Mesenchymal stem cell (in vitro differentiated cells and primary cell): ENCODE data around the gene PRKG2.

Source experiments
- DNase-seq: peaks from one replicate; pipeline ENCODE4 v3.0.0-alpha.2; 2013
- H2AFZ ChIP-seq: one replicate; pipeline ENCODE4 v1.6.1; 2013; ENCODE audit warnings: low read depth, mild to moderate bottlenecking, control low read depth, inconsistent platforms, low read length, moderate library complexity
- H2AK5ac ChIP-seq: 2 replicates; pipeline ENCODE4 v1.6.1; 2013; ENCODE audit warnings: low read length, moderate library complexity, mild to moderate bottlenecking, inconsistent platforms; ENCODE audit not compliant: severe bottlenecking
- H2BK120ac ChIP-seq: one replicate; pipeline ENCODE4 v1.6.1; 2013; ENCODE audit warnings: low read depth, mild to moderate bottlenecking, inconsistent platforms, low read length, moderate library complexity
- H2BK12ac ChIP-seq, 2 experiments: one replicate each; pipeline ENCODE4 v1.6.1; 2013; ENCODE audit warnings: inconsistent platforms in 2 of 2, low read length in 2 of 2, mild to moderate bottlenecking in 2 of 2, moderate library complexity in 2 of 2, control low read depth in 1 of 2
- H2BK15ac ChIP-seq: one replicate; pipeline ENCODE4 v1.6.1; 2013; ENCODE audit warnings: mild to moderate bottlenecking, low read depth, inconsistent platforms; ENCODE audit not compliant: poor library complexity, severe bottlenecking
- H2BK5ac ChIP-seq: 2 replicates; pipeline ENCODE4 v1.6.1; 2013; ENCODE audit warnings: low read depth, mild to moderate bottlenecking, low read length, control low read depth, inconsistent platforms; ENCODE audit not compliant: poor library complexity, severe bottlenecking
- H3K14ac ChIP-seq, 2 experiments: one replicate each; pipeline ENCODE4 v1.6.1; 2013; ENCODE audit warnings: inconsistent platforms in 2 of 2, low read length in 2 of 2, control low read depth in 1 of 2, mild to moderate bottlenecking in 1 of 2, moderate library complexity in 1 of 2
- H3K18ac ChIP-seq, 2 experiments: one replicate each; pipeline ENCODE4 v1.6.1; 2013; ENCODE audit warnings: inconsistent platforms in 2 of 2, low read length in 2 of 2, control low read depth in 1 of 2, low read depth in 1 of 2, mild to moderate bottlenecking in 1 of 2
- H3K23ac ChIP-seq, 2 experiments: one replicate each; pipeline ENCODE4 v1.6.1; 2013; ENCODE audit warnings: inconsistent platforms in 2 of 2, low read length in 2 of 2, mild to moderate bottlenecking in 2 of 2, moderate library complexity in 2 of 2, control low read depth in 1 of 2
- H3K27ac ChIP-seq: 2 replicates; pipeline ENCODE4 v1.5.1; 2013; ENCODE audit warnings: mild to moderate bottlenecking, moderate library complexity, low read length, control low read depth, inconsistent platforms; ENCODE audit not compliant: poor library complexity, severe bottlenecking
- H3K27me3 ChIP-seq, 2 experiments: 2 replicates each; pipeline versions ENCODE4 v1.6.1 to v1.7.0; 2013; ENCODE audit warnings: low read length in 2 of 2, mild to moderate bottlenecking in 2 of 2, moderate library complexity in 2 of 2, control low read depth in 1 of 2, inconsistent platforms in 1 of 2; ENCODE audit not compliant: control insufficient read depth in 1 of 2, insufficient read depth in 1 of 2
- H3K36me3 ChIP-seq, 2 experiments: 2 replicates each; pipeline versions ENCODE4 v1.6.1 to v1.7.0; 2013; ENCODE audit warnings: low read length in 2 of 2, control low read depth in 1 of 2, inconsistent platforms in 1 of 2, low read depth in 1 of 2, mild to moderate bottlenecking in 1 of 2; ENCODE audit not compliant: insufficient read depth in 2 of 2, control insufficient read depth in 1 of 2
- H3K4ac ChIP-seq, 2 experiments: one replicate each; pipeline ENCODE4 v1.6.1; 2013; ENCODE audit warnings: inconsistent platforms in 2 of 2, low read length in 2 of 2, mild to moderate bottlenecking in 2 of 2, moderate library complexity in 2 of 2, control low read depth in 1 of 2, low read depth in 1 of 2
- H3K4me1 ChIP-seq: 2 replicates; pipeline ENCODE4 v1.6.1; 2013; ENCODE audit warnings: low read depth, low read length, control low read depth; ENCODE audit not compliant: control insufficient read depth, insufficient read depth
- H3K4me2 ChIP-seq: 2 replicates; pipeline ENCODE4 v1.6.1; 2013; ENCODE audit warnings: low read length, mild to moderate bottlenecking, inconsistent platforms; ENCODE audit not compliant: poor library complexity, severe bottlenecking
- H3K4me3 ChIP-seq, 2 experiments: 2 replicates each; pipeline versions ENCODE4 v1.5.1 to v1.7.0; 2013; ENCODE audit warnings: low read length in 2 of 2, mild to moderate bottlenecking in 2 of 2, control low read depth in 1 of 2, low read depth in 1 of 2; ENCODE audit not compliant: insufficient read depth in 1 of 2
- H3K79me1 ChIP-seq: replicated peaks from 2 replicates; pipeline ENCODE4 v1.6.1; 2013; ENCODE audit warnings: mild to moderate bottlenecking, control low read depth, low read length, inconsistent platforms; ENCODE audit not compliant: poor library complexity, severe bottlenecking
- H3K9ac ChIP-seq: 2 replicates; pipeline ENCODE4 v1.7.0; 2013; ENCODE audit warnings: mild to moderate bottlenecking, low read length, moderate library complexity
- H3K9me3 ChIP-seq: 2 replicates; pipeline ENCODE4 v1.7.0; 2013; ENCODE audit warnings: mild to moderate bottlenecking, low read length; ENCODE audit not compliant: control insufficient read depth
- H4K8ac ChIP-seq: one replicate; pipeline ENCODE4 v1.6.1; 2013; ENCODE audit warnings: inconsistent platforms, mild to moderate bottlenecking, low read length, moderate library complexity
- H4K91ac ChIP-seq: one replicate; pipeline ENCODE4 v1.6.1; 2013; ENCODE audit warnings: mild to moderate bottlenecking, low read length, inconsistent platforms
- WGBS: methylation state at CpG from one replicate; pipeline ENCODE4 v1.1.7; 2013; ENCODE audit warnings: mixed read lengths; 5-methylcytosine and 5-hydroxymethylcytosine counted together

Gene PRKG2

GRCh38 chr4:81166458-81167160 is 48.4 kb downstream of the PRKG2 start:
- 75% methylated on average over 4 of the region's 5 CpGs for WGBS
- H3K18ac ChIP-seq = no peak overlapping the region
- H4K91ac ChIP-seq = no peak overlapping the region
- no peaks in the 10 kb centered on the region for H3K27me3 ChIP-seq
- no peak overlapping the region for H4K8ac ChIP-seq
- peaks cover 3% of the 10 kb centered on the region for H3K4me1 ChIP-seq
- H2BK120ac ChIP-seq = no peak overlapping the region
- no peak overlapping the region for H3K23ac ChIP-seq
- H3K36me3 ChIP-seq = peaks cover 0 to 35% of the 10 kb centered on the region in 2 experiments
- H3K27ac ChIP-seq = no peak overlapping the region
- H3K14ac ChIP-seq = no peak overlapping the region
- H3K4ac ChIP-seq = no peak overlapping the region
- no peak overlapping the region for H3K4me2 ChIP-seq
- DNase-seq = no peak
- peak overlapping the region; percentile 38 for H3K9ac ChIP-seq
- H2BK5ac ChIP-seq = no peak overlapping the region
- no peak overlapping the region for H2AK5ac ChIP-seq
- no peak overlapping the region for H2BK15ac ChIP-seq
- H3K9me3 ChIP-seq = no peaks in the 10 kb centered on the region
- H2BK12ac ChIP-seq = no peak overlapping the region
- no peak overlapping the region for H2AFZ ChIP-seq
- no peaks in the 10 kb centered on the region for H3K79me1 ChIP-seq
- H3K4me3 ChIP-seq = no peak overlapping the region

GRCh38 chr4:81165861-81166430 is 49.1 kb downstream of the PRKG2 start:
- H4K91ac ChIP-seq = no peak overlapping the region
- 33% methylated on average over 1 of the region's 1 CpG for WGBS
- H2BK12ac ChIP-seq = no peak overlapping the region
- H3K4ac ChIP-seq = no peak overlapping the region
- H3K23ac ChIP-seq = no peak overlapping the region
- no peak overlapping the region for H3K4me3 ChIP-seq
- no peak overlapping the region for H2BK120ac ChIP-seq
- no peak overlapping the region for H2BK15ac ChIP-seq
- H3K4me1 ChIP-seq = peaks cover 3% of the 10 kb centered on the region
- H2BK5ac ChIP-seq = no peak overlapping the region
- peaks cover 0 to 28% of the 10 kb centered on the region in 2 experiments for H3K36me3 ChIP-seq
- no peaks in the 10 kb centered on the region for H3K79me1 ChIP-seq
- peak overlapping the region; percentile 38 for H3K9ac ChIP-seq
- H3K27me3 ChIP-seq = no peaks in the 10 kb centered on the region
- H3K14ac ChIP-seq = no peak overlapping the region
- no peak overlapping the region for H2AK5ac ChIP-seq
- DNase-seq = no peak
- H3K9me3 ChIP-seq = no peaks in the 10 kb centered on the region
- no peak overlapping the region for H4K8ac ChIP-seq
- no peak overlapping the region for H2AFZ ChIP-seq
- H3K4me2 ChIP-seq = no peak overlapping the region
- no peak overlapping the region for H3K18ac ChIP-seq
- no peak overlapping the region for H3K27ac ChIP-seq

GRCh38 chr4:81164623-81165416 is 50.2 kb downstream of the PRKG2 start:
- H3K4me2 ChIP-seq = peak overlapping the region; percentile 9
- no peak for DNase-seq
- H2BK15ac ChIP-seq = no peak overlapping the region

GRCh38 chr4:81164126-81164525 is 50.9 kb downstream of the PRKG2 start:
- H3K27ac ChIP-seq = no peak overlapping the region
- 60% methylated on average over 1 of the region's 3 CpGs for WGBS
- no peak overlapping the region for H2BK120ac ChIP-seq
- no peaks in the 10 kb centered on the region for H3K27me3 ChIP-seq
- H3K14ac ChIP-seq = no peak overlapping the region
- H2AK5ac ChIP-seq = no peak overlapping the region
- no peak overlapping the region for H2BK5ac ChIP-seq
- H3K4ac ChIP-seq = no peak overlapping the region
- H3K4me3 ChIP-seq = no peak overlapping the region
- DNase-seq = no peak
- no peak overlapping the region for H3K23ac ChIP-seq
- peaks cover 0 to 15% of the 10 kb centered on the region in 2 experiments for H3K36me3 ChIP-seq
- peaks cover 3% of the 10 kb centered on the region for H3K4me1 ChIP-seq
- H3K9me3 ChIP-seq = no peaks in the 10 kb centered on the region
- H3K79me1 ChIP-seq = no peaks in the 10 kb centered on the region
- H3K9ac ChIP-seq = no peak overlapping the region
- no peak overlapping the region for H2AFZ ChIP-seq
- H2BK15ac ChIP-seq = no peak overlapping the region
- H3K4me2 ChIP-seq = no peak overlapping the region
- no peak overlapping the region for H2BK12ac ChIP-seq
- no peak overlapping the region for H4K91ac ChIP-seq
- H4K8ac ChIP-seq = no peak overlapping the region
- no peak overlapping the region for H3K18ac ChIP-seq

More at GRCh38 chr4:81164623-81165416, 50.2 kb downstream of the PRKG2 start:
- H3K14ac ChIP-seq = no peak overlapping the region
- H2AFZ ChIP-seq = no peak overlapping the region
- peaks cover 3% of the 10 kb centered on the region for H3K4me1 ChIP-seq
- H4K91ac ChIP-seq = no peak overlapping the region
- peak overlapping the region in 1 of 2 experiments; percentile 14 for H3K4me3 ChIP-seq
- H3K9me3 ChIP-seq = no peaks in the 10 kb centered on the region
- no peak overlapping the region for H2BK120ac ChIP-seq
- H3K27me3 ChIP-seq = no peaks in the 10 kb centered on the region
- no peak overlapping the region for H2BK12ac ChIP-seq
- H3K27ac ChIP-seq = no peak overlapping the region
- H3K18ac ChIP-seq = no peak overlapping the region
- no peaks in the 10 kb centered on the region for H3K79me1 ChIP-seq
- peaks cover 0 to 20% of the 10 kb centered on the region in 2 experiments for H3K36me3 ChIP-seq
- H4K8ac ChIP-seq = no peak overlapping the region
- peak overlapping the region; percentile 31 for H3K9ac ChIP-seq
- H3K23ac ChIP-seq = no peak overlapping the region
- WGBS = 96% methylated on average over 5 of the region's 7 CpGs
- H2AK5ac ChIP-seq = no peak overlapping the region
- no peak overlapping the region for H2BK5ac ChIP-seq
- H3K4ac ChIP-seq = no peak overlapping the region
